ENCODE results near the gene RINL. TPM values are rescaled to one million over a fixed set of nuclear protein-coding genes. Genes with fewer than 3 reads are reported as not detected.
"Not testable (repeated sequence)": the region's sequence is repeated elsewhere in the genome, so short reads cannot be mapped to it uniquely, and the experiment has no call there.

Gene RINL
- polyA plus RNA-seq, 1 donor (not counting 4 experiments of a cell fraction or from before 2014, with no cell fraction given) = 6.3 TPM

GRCh38 chr19:38856813-38857212 lies 21.3 kb downstream of the RINL start:
- no peak overlapping the region for H2AFZ ChIP-seq (ENCODE audit: control insufficient read depth, low read length)

GRCh38 chr19:38855751-38856150 lies 22.3 kb downstream of the RINL start:
- DNase-seq (ENCODE audit: low read depth, low spot score); H3K9me1 ChIP-seq (ENCODE audit: control insufficient read depth, extremely low read depth, insufficient read depth, low read length); H3K9me3 ChIP-seq (ENCODE audit: control insufficient read depth, low read depth, low read length); dilution Hi-C loops (cut with MboI; ENCODE audit: extremely low pct_ligation_motif_present, low sequenced_read_pairs); H2AFZ ChIP-seq (ENCODE audit: control insufficient read depth, low read length); H4K20me1 ChIP-seq (ENCODE audit: control insufficient read depth, extremely low read depth, insufficient read depth, low read length); H3K27ac ChIP-seq (ENCODE audit: control insufficient read depth, insufficient read depth, low read length); H3K27me3 ChIP-seq (ENCODE audit: control insufficient read depth, extremely low read depth, insufficient read depth, low read length); H3K4me2 ChIP-seq (ENCODE audit: control insufficient read depth, extremely low read depth, insufficient read depth, low read depth, low read length); H3K79me2 ChIP-seq (ENCODE audit: control insufficient read depth, insufficient read depth, low read length); H3K9ac ChIP-seq (ENCODE audit: control insufficient read depth, extremely low read depth, insufficient read depth, low read length); H3K36me3 ChIP-seq (ENCODE audit: control insufficient read depth in 2 of 2, extremely low read depth in 1 of 2, insufficient read depth in 2 of 2, low read length in 2 of 2); FAIRE-seq; H3K4me3 ChIP-seq (ENCODE audit: control insufficient read depth in 2 of 3, extremely low read depth in 1 of 3, insufficient read depth in 2 of 3, low read depth in 1 of 3, low read length in 3 of 3): not testable (repeated sequence)
- H3K4me1 ChIP-seq (ENCODE audit: control insufficient read depth, extremely low read depth, insufficient read depth, low read length) = peaks cover 17% of the 10 kb centered on the region

More at GRCh38 chr19:38856813-38857212, 21.3 kb downstream of the RINL start:
- H3K36me3 ChIP-seq (ENCODE audit: control insufficient read depth in 2 of 2, extremely low read depth in 1 of 2, insufficient read depth in 2 of 2, low read length in 2 of 2) = no peaks in the 10 kb centered on the region
- TF ChIP-seq CTCF (optimal IDR thresholded peaks at IDR 0.05 in 1 of 3, IDR thresholded peaks at IDR 0.05 in 1 of 3, conservative IDR thresholded peaks at IDR 0.05 in 1 of 3; ENCODE audit: extremely low read depth in 1 of 3, insufficient read depth in 2 of 3, low read length in 3 of 3) (no peak), EZH2 (IDR thresholded peaks at IDR 0.05; ENCODE audit: low read length) (no peak)
- FAIRE-seq = no peak
- no peak overlapping the region for H3K4me2 ChIP-seq (ENCODE audit: control insufficient read depth, extremely low read depth, insufficient read depth, low read depth, low read length)
- dilution Hi-C loops (cut with MboI; ENCODE audit: extremely low pct_ligation_motif_present, low sequenced_read_pairs) = no loop called here
- H3K4me1 ChIP-seq (ENCODE audit: control insufficient read depth, extremely low read depth, insufficient read depth, low read length) = peaks cover 8% of the 10 kb centered on the region
- no peaks in the 10 kb centered on the region for H3K9me1 ChIP-seq (ENCODE audit: control insufficient read depth, extremely low read depth, insufficient read depth, low read length)
- H3K9ac ChIP-seq (ENCODE audit: control insufficient read depth, extremely low read depth, insufficient read depth, low read length) = no peak overlapping the region
- DNase-seq (ENCODE audit: low read depth, low spot score) = no peak
- no peak overlapping the region for H3K27ac ChIP-seq (ENCODE audit: control insufficient read depth, insufficient read depth, low read length)
- H3K4me3 ChIP-seq (ENCODE audit: control insufficient read depth in 2 of 3, extremely low read depth in 1 of 3, insufficient read depth in 2 of 3, low read depth in 1 of 3, low read length in 3 of 3) = no peak overlapping the region
- H3K9me3 ChIP-seq (ENCODE audit: control insufficient read depth, low read depth, low read length) = no peaks in the 10 kb centered on the region
- H4K20me1 ChIP-seq (ENCODE audit: control insufficient read depth, extremely low read depth, insufficient read depth, low read length) = no peaks in the 10 kb centered on the region
- no peaks in the 10 kb centered on the region for H3K27me3 ChIP-seq (ENCODE audit: control insufficient read depth, extremely low read depth, insufficient read depth, low read length)
- H3K79me2 ChIP-seq (ENCODE audit: control insufficient read depth, insufficient read depth, low read length) = no peaks in the 10 kb centered on the region

GRCh38 chr19:38854961-38855360 lies 23.1 kb downstream of the RINL start:
- H3K79me2 ChIP-seq (ENCODE audit: control insufficient read depth, insufficient read depth, low read length); H3K9me1 ChIP-seq (ENCODE audit: control insufficient read depth, extremely low read depth, insufficient read depth, low read length); H3K9ac ChIP-seq (ENCODE audit: control insufficient read depth, extremely low read depth, insufficient read depth, low read length); H3K4me2 ChIP-seq (ENCODE audit: control insufficient read depth, extremely low read depth, insufficient read depth, low read depth, low read length); FAIRE-seq; H3K4me3 ChIP-seq (ENCODE audit: control insufficient read depth in 2 of 3, extremely low read depth in 1 of 3, insufficient read depth in 2 of 3, low read depth in 1 of 3, low read length in 3 of 3); H3K27ac ChIP-seq (ENCODE audit: control insufficient read depth, insufficient read depth, low read length); DNase-seq (ENCODE audit: low read depth, low spot score); dilution Hi-C loops (cut with MboI; ENCODE audit: extremely low pct_ligation_motif_present, low sequenced_read_pairs); H3K36me3 ChIP-seq (ENCODE audit: control insufficient read depth in 2 of 2, extremely low read depth in 1 of 2, insufficient read depth in 2 of 2, low read length in 2 of 2); H3K9me3 ChIP-seq (ENCODE audit: control insufficient read depth, low read depth, low read length); H4K20me1 ChIP-seq (ENCODE audit: control insufficient read depth, extremely low read depth, insufficient read depth, low read length); H3K27me3 ChIP-seq (ENCODE audit: control insufficient read depth, extremely low read depth, insufficient read depth, low read length); H2AFZ ChIP-seq (ENCODE audit: control insufficient read depth, low read length): not testable (repeated sequence)
- H3K4me1 ChIP-seq (ENCODE audit: control insufficient read depth, extremely low read depth, insufficient read depth, low read length) = peaks cover 18% of the 10 kb centered on the region
